HepG2 (cell line): ENCODE measurements around the gene NPY4R2.
"Not testable (repeated sequence)": the region's sequence is repeated elsewhere in the genome, so short reads cannot be mapped to it uniquely, and the experiment has no call there.

ENCODE experiments used
- CEBPB ChIP-seq: IDR thresholded peaks from 2 replicates; pipeline ENCODE4 v1.6.1; 2011; ENCODE audit warnings: low read depth, low read length, improper control_type of control experiment, borderline replicate concordance
- KAT7 ChIP-seq: IDR thresholded peaks from 2 replicates; pipeline ENCODE4 v1.6.1; 2018; ENCODE audit warnings: borderline replicate concordance, missing compliant biosample characterization
- MBNL3 ChIP-seq: fragments of 250-450 bp; sonication (Bioruptor Pico); conservative IDR thresholded peaks from 2 replicates; pipeline ENCODE4 v1.8.0; 2022; ENCODE audit warnings: mild to moderate bottlenecking, inconsistent platforms
- MTF2 ChIP-seq: sonication (generic); formaldehyde crosslinking; IDR thresholded peaks from 2 replicates; pipeline ENCODE4 v1.5.0; 2020; ENCODE audit warnings: missing genetic modification reagents, borderline replicate concordance
- POLR2AphosphoS5 ChIP-seq: IDR thresholded peaks from 2 replicates; pipeline ENCODE4 v1.6.1; 2012; ENCODE audit warnings: low read depth, low read length
- SP2 ChIP-seq: sonication (generic); formaldehyde crosslinking; IDR thresholded peaks from 2 replicates; pipeline ENCODE4 v1.5.1; 2020; ENCODE audit warnings: mild to moderate bottlenecking, missing genetic modification reagents
- ZNF253 ChIP-seq: sonication (generic); formaldehyde crosslinking; IDR thresholded peaks from 2 replicates; pipeline ENCODE4 v1.8.0; 2022; ENCODE audit warnings: mild to moderate bottlenecking, missing genetic modification reagents, borderline replicate concordance
- ZNF564 ChIP-seq: sonication (generic); formaldehyde crosslinking; IDR thresholded peaks from 2 replicates; pipeline ENCODE4 v1.8.1; 2023; ENCODE audit warnings: mild to moderate bottlenecking, missing genetic modification reagents
- ZNF570 ChIP-seq: sonication (generic); formaldehyde crosslinking; IDR thresholded peaks from 2 replicates; pipeline ENCODE4 v1.4.0; 2020; ENCODE audit warnings: mild to moderate bottlenecking, missing genetic modification reagents, borderline replicate concordance
- ZNF775 ChIP-seq: sonication (generic); formaldehyde crosslinking; IDR thresholded peaks from 2 replicates; pipeline ENCODE4 v1.4.0; 2020; ENCODE audit warnings: missing genetic modification reagents, mild to moderate bottlenecking, moderate library complexity, borderline replicate concordance
- TF ChIP-seq, protein P1 (sequence below): sonication (generic); formaldehyde crosslinking; conservative IDR thresholded peaks from 2 replicates; pipeline ENCODE4 v1.4.0; 2020; ENCODE audit warnings: missing genetic modification reagents
- TF ChIP-seq, protein P2 (sequence below): IDR thresholded peaks from 2 replicates; pipeline ENCODE4 v1.6.1; 2012; ENCODE audit warnings: low read length, improper control_type of control experiment

DNA sequence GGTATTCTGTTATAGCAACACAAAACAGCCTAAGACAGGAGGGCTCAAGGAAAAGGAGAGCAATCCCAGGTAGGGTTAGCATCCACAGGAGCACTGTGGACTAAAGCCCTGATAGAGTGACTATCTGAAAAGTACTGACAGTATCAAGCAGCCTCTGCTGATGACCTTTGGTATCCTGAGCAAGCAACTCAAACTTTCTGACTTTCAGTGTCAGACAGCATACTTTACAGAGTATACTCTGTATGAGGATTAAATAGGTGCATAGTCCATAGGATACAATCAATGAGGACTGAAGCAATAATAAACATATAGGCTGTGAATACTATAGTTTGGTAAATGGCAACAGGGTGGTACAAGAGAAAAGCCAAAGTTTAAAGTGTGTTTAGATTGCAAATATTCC, 27.7 kb upstream of the NPY4R2 start:
- not testable (repeated sequence) for TF ChIP-seq ZNF570 (CRISPR knock-in tag); SP2 (CRISPR knock-in tag); ZNF775 (CRISPR knock-in tag); ZNF564; MTF2 (CRISPR knock-in tag); POLR2AphosphoS5; ZNF253 (CRISPR knock-in tag); CEBPB; KAT7; MBNL3 (CRISPR knock-in tag)
- TF ChIP-seq, protein P1, sequence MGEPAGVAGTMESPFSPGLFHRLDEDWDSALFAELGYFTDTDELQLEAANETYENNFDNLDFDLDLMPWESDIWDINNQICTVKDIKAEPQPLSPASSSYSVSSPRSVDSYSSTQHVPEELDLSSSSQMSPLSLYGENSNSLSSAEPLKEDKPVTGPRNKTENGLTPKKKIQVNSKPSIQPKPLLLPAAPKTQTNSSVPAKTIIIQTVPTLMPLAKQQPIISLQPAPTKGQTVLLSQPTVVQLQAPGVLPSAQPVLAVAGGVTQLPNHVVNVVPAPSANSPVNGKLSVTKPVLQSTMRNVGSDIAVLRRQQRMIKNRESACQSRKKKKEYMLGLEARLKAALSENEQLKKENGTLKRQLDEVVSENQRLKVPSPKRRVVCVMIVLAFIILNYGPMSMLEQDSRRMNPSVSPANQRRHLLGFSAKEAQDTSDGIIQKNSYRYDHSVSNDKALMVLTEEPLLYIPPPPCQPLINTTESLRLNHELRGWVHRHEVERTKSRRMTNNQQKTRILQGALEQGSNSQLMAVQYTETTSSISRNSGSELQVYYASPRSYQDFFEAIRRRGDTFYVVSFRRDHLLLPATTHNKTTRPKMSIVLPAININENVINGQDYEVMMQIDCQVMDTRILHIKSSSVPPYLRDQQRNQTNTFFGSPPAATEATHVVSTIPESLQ, result not testable (repeated sequence)
- TF ChIP-seq, protein P2, sequence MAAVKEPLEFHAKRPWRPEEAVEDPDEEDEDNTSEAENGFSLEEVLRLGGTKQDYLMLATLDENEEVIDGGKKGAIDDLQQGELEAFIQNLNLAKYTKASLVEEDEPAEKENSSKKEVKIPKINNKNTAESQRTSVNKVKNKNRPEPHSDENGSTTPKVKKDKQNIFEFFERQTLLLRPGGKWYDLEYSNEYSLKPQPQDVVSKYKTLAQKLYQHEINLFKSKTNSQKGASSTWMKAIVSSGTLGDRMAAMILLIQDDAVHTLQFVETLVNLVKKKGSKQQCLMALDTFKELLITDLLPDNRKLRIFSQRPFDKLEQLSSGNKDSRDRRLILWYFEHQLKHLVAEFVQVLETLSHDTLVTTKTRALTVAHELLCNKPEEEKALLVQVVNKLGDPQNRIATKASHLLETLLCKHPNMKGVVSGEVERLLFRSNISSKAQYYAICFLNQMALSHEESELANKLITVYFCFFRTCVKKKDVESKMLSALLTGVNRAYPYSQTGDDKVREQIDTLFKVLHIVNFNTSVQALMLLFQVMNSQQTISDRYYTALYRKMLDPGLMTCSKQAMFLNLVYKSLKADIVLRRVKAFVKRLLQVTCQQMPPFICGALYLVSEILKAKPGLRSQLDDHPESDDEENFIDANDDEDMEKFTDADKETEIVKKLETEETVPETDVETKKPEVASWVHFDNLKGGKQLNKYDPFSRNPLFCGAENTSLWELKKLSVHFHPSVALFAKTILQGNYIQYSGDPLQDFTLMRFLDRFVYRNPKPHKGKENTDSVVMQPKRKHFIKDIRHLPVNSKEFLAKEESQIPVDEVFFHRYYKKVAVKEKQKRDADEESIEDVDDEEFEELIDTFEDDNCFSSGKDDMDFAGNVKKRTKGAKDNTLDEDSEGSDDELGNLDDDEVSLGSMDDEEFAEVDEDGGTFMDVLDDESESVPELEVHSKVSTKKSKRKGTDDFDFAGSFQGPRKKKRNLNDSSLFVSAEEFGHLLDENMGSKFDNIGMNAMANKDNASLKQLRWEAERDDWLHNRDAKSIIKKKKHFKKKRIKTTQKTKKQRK, result not testable (repeated sequence)
